H9 (cell line): ENCODE measurements around the gene IMPA2. TPM values are rescaled to one million over a fixed set of nuclear protein-coding genes. Genes with fewer than 3 reads are reported as not detected.

ENCODE experiments used
- DNase-seq: peaks from one replicate; pipeline ENCODE4 v3.0.0-alpha.2; 2017
- H2AFZ ChIP-seq: one replicate; pipeline ENCODE4 v1.6.1; 2013; ENCODE audit warnings: mild to moderate bottlenecking, low read length, control low read depth, moderate library complexity
- H2AK5ac ChIP-seq: 2 replicates; pipeline ENCODE4 v1.6.1; 2013; ENCODE audit warnings: low read length, control low read depth, mixed read lengths; ENCODE audit not compliant: insufficient read length
- H2BK120ac ChIP-seq: one replicate; pipeline ENCODE4 v1.6.1; 2013; ENCODE audit warnings: low read depth, mild to moderate bottlenecking, low read length, control low read depth, inconsistent platforms; ENCODE audit not compliant: poor library complexity, severe bottlenecking
- H2BK12ac ChIP-seq: 2 replicates; pipeline ENCODE4 v1.6.1; 2013; ENCODE audit warnings: low read length, control low read depth, mixed read lengths, low read depth; ENCODE audit not compliant: insufficient read length
- H2BK15ac ChIP-seq: 2 replicates; pipeline ENCODE4 v1.6.1; 2013; ENCODE audit warnings: low read depth, low read length, control low read depth
- H2BK20ac ChIP-seq: one replicate; pipeline ENCODE4 v1.6.1; 2013; ENCODE audit warnings: low read depth, mild to moderate bottlenecking, low read length, control low read depth, inconsistent platforms; ENCODE audit not compliant: poor library complexity, severe bottlenecking
- H2BK5ac ChIP-seq: 2 replicates; pipeline ENCODE4 v1.6.1; 2013; ENCODE audit warnings: low read length, control low read depth, mixed read lengths; ENCODE audit not compliant: insufficient read length
- H3K14ac ChIP-seq: 2 replicates; pipeline ENCODE4 v1.6.1; 2013; ENCODE audit warnings: low read length, control low read depth; ENCODE audit not compliant: insufficient read depth
- H3K18ac ChIP-seq: 2 replicates; pipeline ENCODE4 v1.6.1; 2013; ENCODE audit warnings: low read depth, mild to moderate bottlenecking, mixed read lengths, low read length, control low read depth; ENCODE audit not compliant: insufficient read length
- H3K23ac ChIP-seq: 2 replicates; pipeline ENCODE4 v1.6.1; 2013; ENCODE audit warnings: low read length, control low read depth, mixed read lengths, low read depth; ENCODE audit not compliant: insufficient read length
- H3K23me2 ChIP-seq: 2 replicates; pipeline ENCODE4 v1.6.1; 2013; ENCODE audit warnings: low read depth, mild to moderate bottlenecking, mixed read lengths, low read length, control low read depth; ENCODE audit not compliant: insufficient read length, poor library complexity, severe bottlenecking
- H3K27ac ChIP-seq: 2 replicates; pipeline ENCODE4 v1.5.1; 2013; ENCODE audit warnings: low read length, control low read depth, mixed read lengths, low read depth; ENCODE audit not compliant: insufficient read length
- H3K27me3 ChIP-seq: 2 replicates; pipeline ENCODE4 v1.6.1; 2013; ENCODE audit warnings: low read length, control low read depth, inconsistent platforms; ENCODE audit not compliant: insufficient read depth
- H3K4ac ChIP-seq: 2 replicates; pipeline ENCODE4 v1.6.1; 2013; ENCODE audit warnings: low read depth, mild to moderate bottlenecking, control low read depth, inconsistent platforms, low read length, moderate library complexity
- H3K4me1 ChIP-seq: 2 replicates; pipeline ENCODE4 v1.6.1; 2013; ENCODE audit warnings: low read length, control low read depth, inconsistent platforms; ENCODE audit not compliant: insufficient read depth
- H3K4me2 ChIP-seq: 2 replicates; pipeline ENCODE4 v1.6.1; 2013; ENCODE audit warnings: low read length, control low read depth, mixed read lengths; ENCODE audit not compliant: insufficient read length, insufficient read depth
- H3K56ac ChIP-seq: 2 replicates; pipeline ENCODE4 v1.6.1; 2013; ENCODE audit warnings: low read depth, mild to moderate bottlenecking, mixed read lengths, low read length, control low read depth; ENCODE audit not compliant: insufficient read length
- H3K79me1 ChIP-seq: 2 replicates; pipeline ENCODE4 v1.6.1; 2013; ENCODE audit warnings: low read depth, mild to moderate bottlenecking, moderate library complexity, low read length, control low read depth, inconsistent platforms; ENCODE audit not compliant: insufficient read depth, poor library complexity, severe bottlenecking
- H3K79me2 ChIP-seq: 2 replicates; pipeline ENCODE4 v1.6.1; 2013; ENCODE audit warnings: low read length, control low read depth, inconsistent platforms; ENCODE audit not compliant: insufficient read depth
- H3K9ac ChIP-seq: 2 replicates; pipeline ENCODE4 v1.6.1; 2013; ENCODE audit warnings: low read length, control low read depth, mixed read lengths; ENCODE audit not compliant: insufficient read length; ENCODE audit errors: extremely low read depth
- H3K9me3 ChIP-seq: one replicate; pipeline ENCODE4 v1.6.1; 2013; ENCODE audit warnings: low read depth, low read length, inconsistent platforms; ENCODE audit not compliant: control insufficient read depth
- H3T11ph ChIP-seq: one replicate; pipeline ENCODE4 v1.6.1; 2013; ENCODE audit warnings: mild to moderate bottlenecking, low read length, control low read depth, inconsistent platforms
- H4K20me1 ChIP-seq: one replicate; pipeline ENCODE4 v1.6.1; 2013; ENCODE audit not compliant: control insufficient read depth, insufficient read length, insufficient read depth
- H4K5ac ChIP-seq: 2 replicates; pipeline ENCODE4 v1.6.1; 2013; ENCODE audit warnings: low read depth, mild to moderate bottlenecking, mixed read lengths, low read length, control low read depth; ENCODE audit not compliant: insufficient read length
- H4K8ac ChIP-seq: replicated peaks from 2 replicates; pipeline ENCODE4 v1.6.1; 2013; ENCODE audit warnings: low read length, control low read depth, mixed read lengths, low read depth; ENCODE audit not compliant: insufficient read length
- H4K91ac ChIP-seq: 2 replicates; pipeline ENCODE4 v1.6.1; 2013; ENCODE audit warnings: low read depth, mild to moderate bottlenecking, moderate library complexity, mixed read lengths, low read length, control low read depth; ENCODE audit not compliant: insufficient read length
- H3K27ac Mint-ChIP-seq, 3 experiments: 2 replicates in 2 of 3; 3 replicates in 1 of 3; pipeline ENCODE4 v1.8.0; 2020 to 2021; ENCODE audit warnings: mixed read lengths in 3 of 3, mild to moderate bottlenecking in 1 of 3, moderate library complexity in 1 of 3
- H3K27me3 Mint-ChIP-seq: 2 replicates; pipeline ENCODE4 v1.8.0; 2021; ENCODE audit warnings: low read depth, mild to moderate bottlenecking, moderate library complexity, mixed read lengths
- H3K36me3 Mint-ChIP-seq, 3 experiments: 2 replicates in 2 of 3; 3 replicates in 1 of 3; pipeline ENCODE4 v1.8.0; 2020 to 2021; ENCODE audit warnings: low read depth in 3 of 3, mixed read lengths in 3 of 3; ENCODE audit not compliant: insufficient read depth in 1 of 3
- H3K4me1 Mint-ChIP-seq, 2 experiments: 2 replicates each; pipeline ENCODE4 v1.8.0; 2020; ENCODE audit warnings: mixed read lengths in 2 of 2
- H3K4me3 Mint-ChIP-seq, 2 experiments: 2 replicates in 1 of 2; 3 replicates in 1 of 2; pipeline ENCODE4 v1.8.0; 2020 to 2021; ENCODE audit warnings: mild to moderate bottlenecking in 2 of 2, mixed read lengths in 2 of 2, moderate library complexity in 1 of 2
- H3K9me3 Mint-ChIP-seq, 2 experiments: 2 replicates in 1 of 2; 3 replicates in 1 of 2; pipeline ENCODE4 v1.8.0; 2020; ENCODE audit warnings: mild to moderate bottlenecking in 2 of 2, mixed read lengths in 2 of 2, moderate library complexity in 1 of 2
- WGBS: extraction: QIAGEN DNeasy Blood & Tissue Kit; methylation state at CpG from one replicate; pipeline ENCODE4 v1.1.7; 2013; ENCODE audit warnings: missing lambda C conversion rate, low lambda C conversion rate, mixed read lengths; ENCODE audit not compliant: insufficient read length; ENCODE audit errors: extremely low coverage; 5-methylcytosine and 5-hydroxymethylcytosine counted together
- total RNA-seq: library from RNA; stranded (reverse); gene quantifications from 2 replicates; pipeline ENCODE4 v1.2.1, GENCODE V29; 2021
- TF ChIP-seq, protein P1 (sequence below): fragments of 200-600 bp; sonication (generic); conservative IDR thresholded peaks from 3 replicates; pipeline ENCODE4 v1.8.0; 2021; ENCODE audit warnings: antibody characterized with exemption, mild to moderate bottlenecking

IMPA2 gene
- total RNA-seq, 1 experiment from 2014 or later, result 73.8 TPM

- no peaks in the 10 kb centered on the region for H3K27me3 ChIP-seq
Observed at GRCh38 chr18:11987527-11987926, 6.2 kb downstream of the IMPA2 start.

More at GRCh38 chr18:11987527-11987926, 6.2 kb downstream of the IMPA2 start:
- Histone ChIP-seq H2BK120ac (no peak overlapping the region), H3K79me2 (peaks cover 26% of the 10 kb centered on the region; the same call in 1 of the 2 replicates), H4K20me1 (no peaks in the 10 kb centered on the region), H2AK5ac (no peak overlapping the region), H2BK20ac (no peak overlapping the region), H3K23ac (no peak overlapping the region), H3K4me1 (peaks cover 22% of the 10 kb centered on the region), H3K18ac (no peak overlapping the region), H3K56ac (no peak overlapping the region), H3T11ph (no peak overlapping the region), H2AFZ (no peak overlapping the region), H2BK5ac (no peak overlapping the region), H3K27ac (no peak overlapping the region), H3K9me3 (no peaks in the 10 kb centered on the region), H4K5ac (no peak overlapping the region), H3K4me2 (no peak overlapping the region), H3K9ac (no peak overlapping the region), H3K4ac (no peak overlapping the region), H3K14ac (no peak overlapping the region), H2BK15ac (no peak overlapping the region), H4K8ac (no peak overlapping the region), H4K91ac (no peak overlapping the region), H3K23me2 (no peaks in the 10 kb centered on the region), H3K79me1 (peaks cover 6% of the 10 kb centered on the region), H2BK12ac (no peak overlapping the region)
- DNase-seq, result no peak
- WGBS, result no CpG with 5 or more reads among the region's 7 CpGs
- Mint-ChIP-seq H3K9me3 (no peaks in the 10 kb centered on the region), H3K27me3 (no peaks in the 10 kb centered on the region; the same call in 1 of the 2 replicates), H3K4me3 (peak overlapping the region in 1 of 2 experiments; percentile 16; a peak in 1 of 5 replicates), H3K27ac (no peak overlapping the region), H3K4me1 (peaks cover 67 to 73% of the 10 kb centered on the region in 2 experiments), H3K36me3 (peaks cover 4 to 22% (median 5%) of the 10 kb centered on the region in 3 experiments)
- TF ChIP-seq, protein P1, sequence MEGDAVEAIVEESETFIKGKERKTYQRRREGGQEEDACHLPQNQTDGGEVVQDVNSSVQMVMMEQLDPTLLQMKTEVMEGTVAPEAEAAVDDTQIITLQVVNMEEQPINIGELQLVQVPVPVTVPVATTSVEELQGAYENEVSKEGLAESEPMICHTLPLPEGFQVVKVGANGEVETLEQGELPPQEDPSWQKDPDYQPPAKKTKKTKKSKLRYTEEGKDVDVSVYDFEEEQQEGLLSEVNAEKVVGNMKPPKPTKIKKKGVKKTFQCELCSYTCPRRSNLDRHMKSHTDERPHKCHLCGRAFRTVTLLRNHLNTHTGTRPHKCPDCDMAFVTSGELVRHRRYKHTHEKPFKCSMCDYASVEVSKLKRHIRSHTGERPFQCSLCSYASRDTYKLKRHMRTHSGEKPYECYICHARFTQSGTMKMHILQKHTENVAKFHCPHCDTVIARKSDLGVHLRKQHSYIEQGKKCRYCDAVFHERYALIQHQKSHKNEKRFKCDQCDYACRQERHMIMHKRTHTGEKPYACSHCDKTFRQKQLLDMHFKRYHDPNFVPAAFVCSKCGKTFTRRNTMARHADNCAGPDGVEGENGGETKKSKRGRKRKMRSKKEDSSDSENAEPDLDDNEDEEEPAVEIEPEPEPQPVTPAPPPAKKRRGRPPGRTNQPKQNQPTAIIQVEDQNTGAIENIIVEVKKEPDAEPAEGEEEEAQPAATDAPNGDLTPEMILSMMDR, result no peak
